Neuronal stem cell (in vitro differentiated cells): ENCODE measurements around the gene ZNF133.
"Not testable (repeated sequence)": the region's sequence is repeated elsewhere in the genome, so short reads cannot be mapped to it uniquely, and the experiment has no call there.

ENCODE experiments used
- DNase-seq: peaks from one replicate; pipeline ENCODE4 v3.0.0-alpha.2; 2013; ENCODE audit warnings: low spot score
- H2AFZ ChIP-seq: one replicate; pipeline ENCODE4 v1.6.1; 2013; ENCODE audit warnings: mild to moderate bottlenecking, low read length, inconsistent platforms
- H2AK5ac ChIP-seq: 2 replicates; pipeline ENCODE4 v1.6.1; 2013; ENCODE audit warnings: low read depth, mild to moderate bottlenecking, inconsistent platforms, low read length, moderate library complexity, mixed read lengths
- H2BK120ac ChIP-seq: 2 replicates; pipeline ENCODE4 v1.6.1; 2013; ENCODE audit warnings: low read depth, mild to moderate bottlenecking, inconsistent platforms, low read length, moderate library complexity, mixed read lengths
- H2BK12ac ChIP-seq: one replicate; pipeline ENCODE4 v1.6.1; 2013; ENCODE audit warnings: low read length, inconsistent platforms
- H2BK15ac ChIP-seq: 2 replicates; pipeline ENCODE4 v1.6.1; 2013; ENCODE audit warnings: mild to moderate bottlenecking, low read length, inconsistent platforms, mixed read lengths
- H2BK5ac ChIP-seq: one replicate; pipeline ENCODE4 v1.6.1; 2013; ENCODE audit warnings: inconsistent platforms, mild to moderate bottlenecking, low read length, moderate library complexity
- H3K14ac ChIP-seq: one replicate; pipeline ENCODE4 v1.6.1; 2013; ENCODE audit warnings: low read length, inconsistent platforms
- H3K18ac ChIP-seq: 2 replicates; pipeline ENCODE4 v1.6.1; 2013; ENCODE audit warnings: low read length, inconsistent platforms
- H3K23ac ChIP-seq: 2 replicates; pipeline ENCODE4 v1.6.1; 2013; ENCODE audit warnings: low read depth, mild to moderate bottlenecking, mixed read lengths, low read length, inconsistent platforms; ENCODE audit not compliant: poor library complexity
- H3K27ac ChIP-seq: replicated peaks from 3 replicates; pipeline ENCODE4 v1.5.1; 2013; ENCODE audit warnings: low read length, inconsistent platforms
- H3K27me3 ChIP-seq, 3 experiments: 2 replicates each; pipeline ENCODE4 v1.6.1; 2013; ENCODE audit warnings: low read length in 3 of 3, mild to moderate bottlenecking in 2 of 3, inconsistent platforms in 1 of 3, low read depth in 1 of 3, mixed read lengths in 1 of 3, moderate library complexity in 1 of 3; ENCODE audit not compliant: control insufficient read depth in 3 of 3, insufficient read depth in 3 of 3
- H3K36me3 ChIP-seq, 2 donors: replicated peaks in 1 of 2; 2 replicates each; pipeline ENCODE4 v1.6.1; 2013; ENCODE audit warnings: low read length in 2 of 2; ENCODE audit not compliant: control insufficient read depth in 2 of 2, insufficient read depth in 2 of 2
- H3K4ac ChIP-seq: 2 replicates; pipeline ENCODE4 v1.6.1; 2013; ENCODE audit warnings: inconsistent platforms, mild to moderate bottlenecking, low read length, moderate library complexity
- H3K4me1 ChIP-seq, 2 donors: 1 replicate in 1 of 2; 2 replicates in 1 of 2; pipeline ENCODE4 v1.6.1; 2013; ENCODE audit warnings: low read length in 2 of 2, low read depth in 1 of 2; ENCODE audit not compliant: control insufficient read depth in 2 of 2, insufficient read depth in 1 of 2
- H3K4me2 ChIP-seq: one replicate; pipeline ENCODE4 v1.6.1; 2013; ENCODE audit warnings: mild to moderate bottlenecking, low read length, inconsistent platforms; ENCODE audit not compliant: insufficient read depth, poor library complexity, severe bottlenecking
- H3K4me3 ChIP-seq, 2 donors: 2 replicates each; pipeline ENCODE4 v1.5.1; 2013; ENCODE audit warnings: low read length in 2 of 2, mild to moderate bottlenecking in 2 of 2, inconsistent platforms in 1 of 2, moderate library complexity in 1 of 2
- H3K79me1 ChIP-seq: one replicate; pipeline ENCODE4 v1.6.1; 2013; ENCODE audit warnings: low read depth, mild to moderate bottlenecking, inconsistent platforms, low read length, moderate library complexity
- H3K9ac ChIP-seq: one replicate; pipeline ENCODE4 v1.6.1; 2013; ENCODE audit warnings: mild to moderate bottlenecking, low read depth, low read length, inconsistent platforms; ENCODE audit not compliant: poor library complexity
- H3K9me3 ChIP-seq, 2 donors: replicated peaks in 1 of 2; 2 replicates each; pipeline versions ENCODE3 to v1.6.1; 2013; ENCODE audit warnings: low read length in 2 of 2, mild to moderate bottlenecking in 2 of 2, inconsistent platforms in 1 of 2, low read depth in 1 of 2, mixed read lengths in 1 of 2, moderate library complexity in 1 of 2; ENCODE audit not compliant: control insufficient read depth in 2 of 2, insufficient read depth in 1 of 2
- H4K8ac ChIP-seq: one replicate; pipeline ENCODE4 v1.6.1; 2013; ENCODE audit warnings: low read depth, mild to moderate bottlenecking, inconsistent platforms, low read length, moderate library complexity
- H4K91ac ChIP-seq: one replicate; pipeline ENCODE4 v1.6.1; 2013; ENCODE audit warnings: low read length, low read depth, mild to moderate bottlenecking, inconsistent platforms; ENCODE audit not compliant: poor library complexity
- WGBS, 2 donors: extraction: QIAGEN DNeasy Blood & Tissue Kit; methylation state at CpG; one replicate each; pipeline ENCODE4 v1.1.7; 2013; ENCODE audit warnings: missing lambda C conversion rate in 2 of 2, mixed read lengths in 1 of 2; ENCODE audit not compliant: insufficient read length in 2 of 2, insufficient replicate concordance in 1 of 2; ENCODE audit errors: extremely low coverage in 2 of 2; 5-methylcytosine and 5-hydroxymethylcytosine counted together

Gene ZNF133

DNA sequence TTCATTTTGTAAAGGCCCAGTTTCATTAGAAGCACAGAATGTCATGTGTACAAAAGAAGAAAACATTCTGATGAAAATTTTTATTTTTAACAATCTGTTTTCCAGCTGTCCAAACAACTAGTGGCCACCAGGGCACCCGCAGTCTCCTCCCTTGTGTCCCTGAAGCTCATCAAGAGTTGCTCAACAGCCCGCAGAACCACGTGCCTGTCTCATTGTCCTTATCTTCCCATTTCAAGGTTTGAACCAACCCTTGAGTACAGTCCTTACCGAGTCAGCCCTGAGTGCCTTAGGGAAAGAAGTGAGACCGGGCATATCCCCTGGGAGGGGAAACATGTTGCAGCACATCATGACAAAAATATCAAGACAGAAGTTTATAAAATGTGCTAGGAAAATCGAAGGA lies 15.9 kb upstream of the ZNF133 start:
- Histone ChIP-seq H3K18ac (no peak overlapping the region), H3K79me1 (no peaks in the 10 kb centered on the region), H3K9ac (no peak overlapping the region), H3K27ac (no peak overlapping the region), H2AFZ (no peak overlapping the region), H3K4me1 (peaks cover 12 to 13% of the 10 kb centered on the region in 2 donors), H3K4ac (no peak overlapping the region), H2BK15ac (no peak overlapping the region), H2BK5ac (no peak overlapping the region), H2BK120ac (no peak overlapping the region), H4K91ac (no peak overlapping the region), H3K4me3 (no peak overlapping the region), H3K14ac (no peak overlapping the region), H2BK12ac (no peak overlapping the region), H3K27me3 (peaks cover 0 to 61% (median 0%) of the 10 kb centered on the region in 3 experiments), H4K8ac (no peak overlapping the region), H3K36me3 (no peaks in the 10 kb centered on the region), H2AK5ac (no peak overlapping the region), H3K23ac (no peak overlapping the region), H3K4me2 (no peak overlapping the region), H3K9me3 (no peaks in the 10 kb centered on the region)
- no CpG with 5 or more reads among the region's 6 CpGs for WGBS, 2 donors
- DNase-seq: no peak

DNA sequence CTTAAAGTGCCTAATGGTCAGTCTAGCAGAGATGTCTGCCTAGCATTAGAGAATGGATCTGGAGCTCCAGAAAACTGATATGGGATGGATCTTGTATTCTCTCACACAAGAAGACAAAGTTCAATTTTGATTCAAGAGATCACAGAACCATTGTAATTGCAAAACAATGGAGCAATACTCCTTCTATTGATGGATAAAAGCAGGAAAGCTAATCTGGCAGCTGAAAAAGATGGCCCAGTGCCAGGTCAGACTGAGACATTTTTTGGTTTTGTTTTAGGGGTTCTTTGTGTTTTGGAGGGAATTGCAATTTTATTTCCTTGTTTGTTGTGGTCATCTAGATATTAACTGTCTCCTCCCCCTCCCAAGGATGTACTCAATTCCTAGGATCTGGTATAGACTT lies 14.6 kb upstream of the ZNF133 start:
- Histone ChIP-seq H3K23ac (no peak overlapping the region), H3K79me1 (no peaks in the 10 kb centered on the region), H3K27ac (no peak overlapping the region), H3K27me3 (peaks cover 0 to 63% (median 0%) of the 10 kb centered on the region in 3 experiments), H2BK120ac (no peak overlapping the region), H3K4me3 (no peak overlapping the region), H2AFZ (no peak overlapping the region), H2BK5ac (no peak overlapping the region), H3K9ac (no peak overlapping the region), H4K91ac (no peak overlapping the region), H2BK12ac (no peak overlapping the region), H3K4me1 (peaks cover 0 to 5% of the 10 kb centered on the region in 2 donors), H3K18ac (no peak overlapping the region), H3K4me2 (no peak overlapping the region), H4K8ac (no peak overlapping the region), H3K36me3 (no peaks in the 10 kb centered on the region), H3K9me3 (no peaks in the 10 kb centered on the region), H2AK5ac (no peak overlapping the region), H2BK15ac (no peak overlapping the region), H3K14ac (no peak overlapping the region), H3K4ac (no peak overlapping the region)
- DNase-seq: no peak

DNA sequence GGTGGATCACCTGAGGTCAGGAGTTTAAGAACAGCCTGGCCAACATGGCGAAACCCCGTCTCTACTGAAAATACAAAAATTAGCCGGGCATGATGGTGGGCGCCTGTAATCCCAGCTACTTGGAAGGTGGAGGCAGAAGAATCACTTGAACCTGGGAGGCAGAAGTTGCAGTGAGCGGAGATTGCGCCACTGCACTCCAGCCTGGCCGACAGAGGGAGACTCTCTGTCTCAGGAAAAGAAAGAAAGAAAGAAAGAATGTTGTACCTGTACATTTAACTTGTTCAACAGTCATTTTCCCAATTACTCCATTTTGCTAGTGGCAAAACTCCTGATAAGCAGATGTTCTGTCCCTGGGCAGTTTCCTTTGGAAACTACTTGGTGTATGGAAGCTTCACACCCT lies 12.4 kb upstream of the ZNF133 start:
- WGBS, 2 donors: no CpG with 5 or more reads among the region's 7 CpGs
- H4K8ac ChIP-seq: peak overlapping the region; percentile 66
- H3K4ac ChIP-seq, H4K91ac ChIP-seq, H2AK5ac ChIP-seq, H3K27ac ChIP-seq, H3K4me2 ChIP-seq, H3K14ac ChIP-seq, H3K4me3 ChIP-seq, H3K79me1 ChIP-seq, H3K9me3 ChIP-seq, H2BK12ac ChIP-seq, H3K4me1 ChIP-seq, H3K23ac ChIP-seq, H2BK120ac ChIP-seq, H2BK5ac ChIP-seq, H2BK15ac ChIP-seq, H3K18ac ChIP-seq, H2AFZ ChIP-seq, H3K9ac ChIP-seq, H3K36me3 ChIP-seq, DNase-seq: not testable (repeated sequence)
- H3K27me3 ChIP-seq: peaks cover 0 to 65% (median 0%) of the 10 kb centered on the region in 3 experiments

DNA sequence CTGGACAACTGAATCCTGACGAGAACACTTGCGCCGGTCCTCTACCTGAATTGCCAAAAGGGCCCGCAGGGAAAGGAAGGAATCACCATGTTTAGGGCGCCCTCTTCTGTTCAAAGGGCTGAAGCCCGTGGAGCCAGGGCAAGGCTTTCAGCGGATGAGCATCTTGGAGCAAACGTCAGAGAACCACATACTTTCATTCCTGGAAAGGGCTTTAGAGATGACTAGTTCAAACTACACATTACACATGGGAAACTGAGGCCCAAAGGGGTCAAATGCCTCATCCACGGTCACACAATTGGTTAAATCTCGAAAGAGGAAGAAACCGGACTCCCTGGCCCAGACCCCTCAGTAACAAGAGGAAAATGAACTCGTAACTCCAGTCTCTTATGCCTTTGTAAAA lies 11.5 kb upstream of the ZNF133 start:
- Histone ChIP-seq H4K8ac (no peak overlapping the region), H3K18ac (no peak overlapping the region), H3K36me3 (no peaks in the 10 kb centered on the region), H2BK120ac (no peak overlapping the region), H2BK15ac (no peak overlapping the region), H3K9me3 (no peaks in the 10 kb centered on the region), H2AK5ac (no peak overlapping the region), H3K4me3 (no peak overlapping the region), H2AFZ (peak overlapping the region; percentile 16), H3K9ac (no peak overlapping the region), H2BK5ac (no peak overlapping the region), H3K4me1 (peaks cover 0 to 3% of the 10 kb centered on the region in 2 donors), H3K14ac (no peak overlapping the region), H3K79me1 (no peaks in the 10 kb centered on the region), H3K27ac (no peak overlapping the region), H3K4me2 (no peak overlapping the region), H3K4ac (no peak overlapping the region), H3K27me3 (peaks cover 0 to 63% (median 0%) of the 10 kb centered on the region in 3 experiments), H4K91ac (no peak overlapping the region), H2BK12ac (no peak overlapping the region), H3K23ac (no peak overlapping the region)
- DNase-seq: peak; percentile 75
- WGBS, 2 donors: no CpG with 5 or more reads among the region's 12 CpGs
